GM12801 (cell line): ENCODE results near the gene ESRP2.

Experiments
- TF ChIP-seq, protein P1 (sequence below): IDR thresholded peaks from one replicate; pipeline ENCODE4 v1.5.1; 2011; ENCODE audit warnings: control low read depth; ENCODE audit not compliant: insufficient read length; ENCODE audit errors: extremely low read depth

Gene ESRP2

DNA sequence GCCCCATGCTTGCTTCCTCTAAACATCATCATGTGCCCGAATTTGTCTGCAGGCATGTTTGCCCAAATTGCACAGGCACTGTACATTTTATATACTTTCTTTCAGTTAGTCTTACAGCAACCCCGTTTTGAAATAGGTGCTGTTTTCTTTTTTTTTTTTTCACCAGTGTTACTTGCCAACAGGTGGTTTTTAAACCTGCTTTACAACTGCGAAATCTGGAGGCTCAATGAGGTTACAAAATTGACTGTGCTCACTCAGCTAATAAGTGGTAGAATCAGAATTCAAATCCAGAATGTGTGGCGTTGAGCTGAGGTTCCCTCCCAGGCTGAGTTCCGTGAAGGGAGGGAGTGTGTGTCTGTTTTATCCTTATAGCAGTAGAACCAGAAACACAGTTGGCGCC is 15.0 kb upstream of the ESRP2 start:
- TF ChIP-seq, protein P1, sequence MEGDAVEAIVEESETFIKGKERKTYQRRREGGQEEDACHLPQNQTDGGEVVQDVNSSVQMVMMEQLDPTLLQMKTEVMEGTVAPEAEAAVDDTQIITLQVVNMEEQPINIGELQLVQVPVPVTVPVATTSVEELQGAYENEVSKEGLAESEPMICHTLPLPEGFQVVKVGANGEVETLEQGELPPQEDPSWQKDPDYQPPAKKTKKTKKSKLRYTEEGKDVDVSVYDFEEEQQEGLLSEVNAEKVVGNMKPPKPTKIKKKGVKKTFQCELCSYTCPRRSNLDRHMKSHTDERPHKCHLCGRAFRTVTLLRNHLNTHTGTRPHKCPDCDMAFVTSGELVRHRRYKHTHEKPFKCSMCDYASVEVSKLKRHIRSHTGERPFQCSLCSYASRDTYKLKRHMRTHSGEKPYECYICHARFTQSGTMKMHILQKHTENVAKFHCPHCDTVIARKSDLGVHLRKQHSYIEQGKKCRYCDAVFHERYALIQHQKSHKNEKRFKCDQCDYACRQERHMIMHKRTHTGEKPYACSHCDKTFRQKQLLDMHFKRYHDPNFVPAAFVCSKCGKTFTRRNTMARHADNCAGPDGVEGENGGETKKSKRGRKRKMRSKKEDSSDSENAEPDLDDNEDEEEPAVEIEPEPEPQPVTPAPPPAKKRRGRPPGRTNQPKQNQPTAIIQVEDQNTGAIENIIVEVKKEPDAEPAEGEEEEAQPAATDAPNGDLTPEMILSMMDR: no peak

DNA sequence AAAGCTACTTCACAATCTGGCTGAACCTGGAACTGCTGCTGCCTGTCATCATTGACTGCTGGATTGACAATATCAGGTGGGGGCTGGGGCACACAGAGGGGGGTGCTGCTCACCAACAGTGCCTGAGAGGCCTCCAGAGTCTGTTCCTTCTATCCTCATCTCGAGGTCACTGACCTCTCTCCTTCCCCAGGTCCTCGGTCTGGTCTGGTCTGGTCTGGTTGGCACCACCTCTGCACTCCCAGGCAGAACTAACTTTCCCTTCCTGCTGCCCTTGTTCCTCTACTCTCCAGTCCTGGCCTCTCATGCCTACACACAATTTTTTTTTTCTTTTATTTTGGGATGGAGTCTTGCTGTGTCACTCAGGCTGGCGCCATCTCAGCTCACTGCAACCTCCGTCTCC is 13.4 kb upstream of the ESRP2 start:
- TF ChIP-seq, protein P1: no peak

- TF ChIP-seq, protein P1: no peak
These were observed 12.0 kb upstream of the ESRP2 start for GRCh38 chr16:68247932-68248331.

DNA sequence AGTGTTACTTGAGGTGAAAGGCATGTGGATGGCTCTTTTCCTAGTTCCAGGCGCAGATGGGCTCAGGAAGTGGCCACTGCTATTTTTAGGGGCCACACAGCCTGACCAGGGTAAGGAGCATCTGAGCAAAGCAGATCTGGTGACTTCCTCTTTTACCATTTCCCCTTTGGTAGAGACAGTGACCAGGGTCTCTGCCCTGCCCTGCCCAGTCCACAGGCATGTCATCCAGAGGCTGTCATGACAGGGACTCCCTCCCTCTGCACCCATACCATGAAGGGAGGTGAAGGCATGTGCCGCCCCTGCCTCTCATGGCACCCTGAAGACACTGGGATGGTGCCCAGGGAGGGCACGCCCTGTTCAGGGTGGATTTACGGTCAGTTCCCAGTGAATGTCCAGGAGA is 11.5 kb upstream of the ESRP2 start:
- TF ChIP-seq, protein P1: no peak

- TF ChIP-seq, protein P1: no peak
These were observed 10.7 kb upstream of the ESRP2 start for GRCh38 chr16:68246666-68247065.

GRCh38 chr16:68246121-68246520 is 10.2 kb upstream of the ESRP2 start:
- TF ChIP-seq, protein P1: no peak

- TF ChIP-seq, protein P1: no peak
These were observed 9.3 kb upstream of the ESRP2 start, which contains the start of gene PLA2G15 for GRCh38 chr16:68244903-68245853. Gene PLA2G15 (plus strand): TSS chr16:68245373. CDS start chr16:68245427, 54 bp downstream.
